ENCODE data around the gene CNGB1. TPM values are rescaled to one million over a fixed set of nuclear protein-coding genes. Genes with fewer than 3 reads are reported as not detected.

The CNGB1 gene
- polyA plus RNA-seq, 2 of the 4 experiments (the other 2 are of a cell fraction) = 0.23 to 0.39 TPM

- ChIA-PET CTCF (interaction anchor here (0.8 to 1.2 kb wide), 3 partner anchors 11 to 236 kb away, joined by 3 to 5 read pairs (median 3); no protein-coding TSS in a partner anchor), POLR2A (no interaction called here)
- no peak overlapping the region for H3K4me3 ChIP-seq
- FAIRE-seq (no peak), DNase-seq (ENCODE audit: low read depth in 1 of 2, low spot score in 1 of 2) (no peak), ATAC-seq (no peak)
- H3K9me3 ChIP-seq = no peaks in the 10 kb centered on the region
- H3K27ac ChIP-seq = no peak overlapping the region
- 0 out of 3 replicates have a peak, but pooled peaks cover 5% of the 10 kb centered on the region for H3K4me1 ChIP-seq
- TF ChIP-seq EHF (CRISPR knock-in tag; IDR thresholded peaks at IDR 0.05) (no peak), HDAC2 (IDR thresholded peaks at IDR 0.05) (no peak), RFX5 (IDR thresholded peaks at IDR 0.05) (no peak), CEBPB (IDR thresholded peaks at IDR 0.05) (no peak), MYC (IDR thresholded peaks at IDR 0.05; ENCODE audit: borderline replicate concordance, low read length) (no peak), ZSCAN20 (CRISPR knock-in tag; IDR thresholded peaks at IDR 0.05) (no peak), BHLHE40 (IDR thresholded peaks at IDR 0.05; ENCODE audit: low read depth, low read length) (no peak), HOXA7 (CRISPR knock-in tag; IDR thresholded peaks at IDR 0.05) (no peak)
- 87% methylated on average over 6 of the region's 6 CpGs for WGBS (ENCODE audit: missing lambda C conversion rate)
- H3K4me2 ChIP-seq = no peak overlapping the region
Measured at GRCh38 chr16:57910696-57911095, 60.2 kb downstream of the CNGB1 start.

- ATAC-seq (no peak), FAIRE-seq (no peak), DNase-seq (ENCODE audit: low read depth in 1 of 2, low spot score in 1 of 2) (no peak)
- H3K4me3 ChIP-seq = no peak overlapping the region
- no peaks in the 10 kb centered on the region for H3K9me3 ChIP-seq
- WGBS (ENCODE audit: missing lambda C conversion rate) = 91% methylated on average over 12 of the region's 12 CpGs
- H3K4me2 ChIP-seq = no peak overlapping the region
- ChIA-PET POLR2A (no interaction called here), CTCF (interaction anchor here (1.1 to 4.0 kb wide), 4 partner anchors 9 to 102 kb away, joined by 3 to 24 read pairs (median 6); no protein-coding TSS in a partner anchor)
- no peak for TF ChIP-seq CEBPB (IDR thresholded peaks at IDR 0.05)
- no peak for TF ChIP-seq BCL3 (IDR thresholded peaks at IDR 0.05)
- no peak for TF ChIP-seq RAD21 (conservative IDR thresholded peaks at IDR 0.05 in 1 of 2, IDR thresholded peaks at IDR 0.05 in 1 of 2)
- no peak for TF ChIP-seq ATOH8 (CRISPR knock-in tag; IDR thresholded peaks at IDR 0.05; ENCODE audit: low read depth)
- TF ChIP-seq CBX2 (IDR thresholded peaks at IDR 0.05; ENCODE audit: borderline replicate concordance, low read depth) = no peak
- TF ChIP-seq FOSB (CRISPR knock-in tag; IDR thresholded peaks at IDR 0.05) = no peak
- no peak for TF ChIP-seq JUN (IDR thresholded peaks at IDR 0.05)
- TF ChIP-seq CHD2 (IDR thresholded peaks at IDR 0.05; ENCODE audit: low read length, partially characterized antibody) = no peak
- TF ChIP-seq NFE2L2 (conservative IDR thresholded peaks at IDR 0.05; ENCODE audit: low read length) = no peak
- no peak for TF ChIP-seq NR3C1 (IDR thresholded peaks at IDR 0.05)
- no peak for TF ChIP-seq KDM5A (IDR thresholded peaks at IDR 0.05)
- no peak for TF ChIP-seq POLR2AphosphoS2 (conservative IDR thresholded peaks at IDR 0.05; ENCODE audit: low read length)
- TF ChIP-seq ESRRA (IDR thresholded peaks at IDR 0.05; ENCODE audit: borderline replicate concordance, low read length) = no peak
- 0 out of 3 replicates have a peak, but pooled peaks cover 5% of the 10 kb centered on the region for H3K4me1 ChIP-seq
- H3K27ac ChIP-seq = no peak overlapping the region
Measured at GRCh38 chr16:57908409-57908987, 62.4 kb downstream of the CNGB1 start.

DNA sequence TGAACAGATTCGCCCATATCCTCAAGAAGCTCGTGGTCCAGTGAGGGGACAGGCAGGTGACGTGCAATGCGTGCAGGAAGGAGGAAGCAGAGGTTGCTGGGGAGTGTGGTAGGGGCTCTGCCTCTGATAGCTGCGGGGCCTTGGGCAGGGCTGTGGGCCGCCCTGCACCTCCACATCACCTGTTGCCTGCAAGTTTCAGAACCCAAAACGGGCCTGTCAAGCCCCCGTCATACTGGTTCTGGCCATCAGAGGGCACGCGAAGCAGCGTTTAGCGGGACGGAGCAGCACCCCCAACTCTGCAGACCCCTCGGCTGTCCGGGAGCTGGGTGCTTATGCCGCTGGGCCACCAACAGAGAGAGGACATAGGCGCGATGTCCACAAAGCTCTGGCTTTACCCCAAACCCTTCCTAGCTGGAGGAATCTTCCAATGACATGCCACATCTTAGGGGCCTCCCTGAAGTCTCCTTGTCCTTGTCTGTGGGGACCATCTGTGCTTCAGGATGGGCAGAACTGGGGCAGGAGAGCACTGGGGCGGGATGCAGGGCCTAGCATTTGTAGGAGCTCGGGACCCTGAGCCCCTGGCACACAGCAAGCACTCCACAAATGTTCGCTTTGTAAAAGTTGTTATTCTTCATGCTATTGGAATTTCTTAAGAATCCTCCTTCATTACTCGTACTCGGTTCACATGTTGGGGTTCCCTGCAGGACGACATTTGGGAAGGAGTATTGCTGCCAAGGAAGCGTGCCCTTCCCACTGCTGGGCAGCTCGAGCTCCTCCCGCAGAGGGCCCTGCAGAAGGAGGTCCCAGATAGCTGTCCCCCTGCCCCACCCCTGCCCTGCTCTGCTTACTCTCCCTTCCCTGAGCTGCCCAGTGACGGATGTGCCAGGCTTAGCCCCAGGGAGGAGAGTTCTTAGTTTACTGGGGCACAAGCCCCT lies 64.3 kb downstream of the CNGB1 start:
- POLR2A ChIA-PET = no interaction called here
- 59% methylated on average over 28 of the region's 28 CpGs for WGBS (ENCODE audit: missing lambda C conversion rate)
- FAIRE-seq (no peak), DNase-seq (ENCODE audit: low read depth in 1 of 2, low spot score in 1 of 2) (no peak), ATAC-seq (peak; percentile 54 to 74; a peak in 5 of 6 replicates)
- H3K27ac ChIP-seq = peak overlapping the region in 1 of 2 experiments; percentile 17; a peak in 2 of 6 replicates
- CTCF ChIA-PET = interaction anchor here (0.6 to 4.0 kb wide), 32 partner anchors 7 to 215 kb away, joined by 3 to 32 read pairs (median 4); partner anchors contain the start of genes CNGB1, USB1 and ZNF319
- H3K4me1 ChIP-seq = peaks cover 5% of the 10 kb centered on the region; the same call in 1 of the 3 replicates
- no peak overlapping the region for H3K4me2 ChIP-seq
- no peaks in the 10 kb centered on the region for H3K9me3 ChIP-seq
- H3K4me3 ChIP-seq = no peak overlapping the region
- TF ChIP-seq NFE2L2 (conservative IDR thresholded peaks at IDR 0.05; ENCODE audit: low read length) (no peak), CHD2 (IDR thresholded peaks at IDR 0.05; ENCODE audit: low read length, partially characterized antibody) (no peak), CHD4 (IDR thresholded peaks at IDR 0.05; ENCODE audit: borderline replicate concordance) (no peak), BCL3 (IDR thresholded peaks at IDR 0.05) (no peak), SMC3 (IDR thresholded peaks at IDR 0.05) (peak; percentile 53), RFX5 (IDR thresholded peaks at IDR 0.05) (0 out of 2 replicates have a peak, but pooled peaks have one; percentile 17), EHMT2 (IDR thresholded peaks at IDR 0.05; ENCODE audit: low read depth) (no peak), RNF2 (IDR thresholded peaks at IDR 0.05; ENCODE audit: borderline replicate concordance, low read depth) (no peak), RAD21 (conservative IDR thresholded peaks at IDR 0.05 in 1 of 2, IDR thresholded peaks at IDR 0.05 in 1 of 2) (peak; percentile 48 to 53)
- TF ChIP-seq, protein P1, sequence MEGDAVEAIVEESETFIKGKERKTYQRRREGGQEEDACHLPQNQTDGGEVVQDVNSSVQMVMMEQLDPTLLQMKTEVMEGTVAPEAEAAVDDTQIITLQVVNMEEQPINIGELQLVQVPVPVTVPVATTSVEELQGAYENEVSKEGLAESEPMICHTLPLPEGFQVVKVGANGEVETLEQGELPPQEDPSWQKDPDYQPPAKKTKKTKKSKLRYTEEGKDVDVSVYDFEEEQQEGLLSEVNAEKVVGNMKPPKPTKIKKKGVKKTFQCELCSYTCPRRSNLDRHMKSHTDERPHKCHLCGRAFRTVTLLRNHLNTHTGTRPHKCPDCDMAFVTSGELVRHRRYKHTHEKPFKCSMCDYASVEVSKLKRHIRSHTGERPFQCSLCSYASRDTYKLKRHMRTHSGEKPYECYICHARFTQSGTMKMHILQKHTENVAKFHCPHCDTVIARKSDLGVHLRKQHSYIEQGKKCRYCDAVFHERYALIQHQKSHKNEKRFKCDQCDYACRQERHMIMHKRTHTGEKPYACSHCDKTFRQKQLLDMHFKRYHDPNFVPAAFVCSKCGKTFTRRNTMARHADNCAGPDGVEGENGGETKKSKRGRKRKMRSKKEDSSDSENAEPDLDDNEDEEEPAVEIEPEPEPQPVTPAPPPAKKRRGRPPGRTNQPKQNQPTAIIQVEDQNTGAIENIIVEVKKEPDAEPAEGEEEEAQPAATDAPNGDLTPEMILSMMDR (IDR thresholded peaks at IDR 0.05) = peak; percentile 32; the same call in 1 of the 3 replicates
- TF ChIP-seq, protein P2, sequence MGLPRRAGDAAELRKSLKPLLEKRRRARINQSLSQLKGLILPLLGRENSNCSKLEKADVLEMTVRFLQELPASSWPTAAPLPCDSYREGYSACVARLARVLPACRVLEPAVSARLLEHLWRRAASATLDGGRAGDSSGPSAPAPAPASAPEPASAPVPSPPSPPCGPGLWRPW (IDR thresholded peaks at IDR 0.05) = no peak
